HG03045 (cell line): ENCODE data around the gene ABHD2.
"Not testable (repeated sequence)": the region's sequence is repeated elsewhere in the genome, so short reads cannot be mapped to it uniquely, and the experiment has no call there.

ENCODE experiments used
- ATAC-seq: cut with Tn5 transposase; IDR thresholded peaks from one replicate; pipeline ENCODE4 v1.9.1; 2021; ENCODE audit warnings: mild to moderate bottlenecking, moderate library complexity; ENCODE audit not compliant: unreplicated experiment

Gene ABHD2, protein sequence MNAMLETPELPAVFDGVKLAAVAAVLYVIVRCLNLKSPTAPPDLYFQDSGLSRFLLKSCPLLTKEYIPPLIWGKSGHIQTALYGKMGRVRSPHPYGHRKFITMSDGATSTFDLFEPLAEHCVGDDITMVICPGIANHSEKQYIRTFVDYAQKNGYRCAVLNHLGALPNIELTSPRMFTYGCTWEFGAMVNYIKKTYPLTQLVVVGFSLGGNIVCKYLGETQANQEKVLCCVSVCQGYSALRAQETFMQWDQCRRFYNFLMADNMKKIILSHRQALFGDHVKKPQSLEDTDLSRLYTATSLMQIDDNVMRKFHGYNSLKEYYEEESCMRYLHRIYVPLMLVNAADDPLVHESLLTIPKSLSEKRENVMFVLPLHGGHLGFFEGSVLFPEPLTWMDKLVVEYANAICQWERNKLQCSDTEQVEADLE

DNA sequence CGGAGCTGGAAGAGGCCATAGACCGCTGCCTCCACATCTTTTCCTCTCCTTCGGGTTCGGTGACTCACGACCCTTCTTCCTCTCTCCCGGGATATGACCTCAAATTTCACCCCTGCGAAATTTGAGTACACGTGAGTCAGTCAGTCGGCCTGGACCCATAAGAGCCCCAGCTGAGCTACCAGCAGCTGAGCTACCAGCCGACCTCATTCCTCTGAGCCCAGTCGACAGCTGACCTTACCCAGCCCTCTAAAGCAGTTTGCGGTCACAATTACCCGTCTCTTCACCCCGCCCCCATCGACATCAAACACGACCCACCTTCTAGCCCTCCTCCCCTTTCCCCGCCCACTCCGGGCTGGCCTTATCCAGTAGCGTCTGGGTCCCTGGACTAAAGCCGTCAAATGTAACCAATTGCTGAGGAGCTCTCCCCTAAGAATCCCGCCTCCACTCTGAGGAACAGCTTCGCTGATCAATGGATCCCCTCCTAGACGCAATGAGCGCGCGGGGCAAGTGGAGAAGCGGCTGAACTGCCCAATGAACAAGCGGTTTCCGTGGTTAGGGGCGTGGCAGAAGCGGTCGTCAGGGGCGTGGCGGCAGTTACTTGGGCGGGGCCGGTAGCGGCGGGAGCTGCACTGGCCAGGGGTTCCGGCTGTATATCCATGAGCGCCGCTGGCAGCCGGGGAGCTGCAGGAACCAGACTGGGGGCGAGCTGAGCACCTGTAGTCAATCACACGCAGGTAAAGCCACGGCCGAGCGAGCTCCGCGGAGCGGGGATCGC, at the start of gene ABHD2:
TSS of gene ABHD2 (plus strand) at position 627 of the 775 bp plus-strand sequence. CDS start 27,872 bp downstream, outside the sequence.
- ATAC-seq: peak; percentile 97

DNA sequence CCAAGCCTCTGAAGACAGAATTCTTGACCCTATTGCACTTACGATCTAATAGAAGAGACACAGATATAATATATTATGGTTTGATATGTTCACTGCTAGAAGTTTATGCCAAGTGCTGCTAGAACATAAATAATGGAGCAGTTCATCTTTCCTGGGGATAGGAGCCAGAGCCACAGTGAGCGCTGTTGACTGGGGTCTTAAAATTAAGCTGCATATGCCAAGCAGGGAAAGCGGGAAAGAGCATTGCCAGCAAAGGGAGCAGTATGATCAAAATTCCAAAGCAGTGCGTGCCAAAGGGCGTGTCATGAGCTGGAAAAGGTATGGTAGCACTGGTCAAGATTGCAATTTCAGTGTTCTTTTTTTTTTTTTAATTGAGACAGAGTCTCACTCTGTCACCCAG, 49.1 kb upstream of the ABHD2 start:
- no peak for ATAC-seq

DNA sequence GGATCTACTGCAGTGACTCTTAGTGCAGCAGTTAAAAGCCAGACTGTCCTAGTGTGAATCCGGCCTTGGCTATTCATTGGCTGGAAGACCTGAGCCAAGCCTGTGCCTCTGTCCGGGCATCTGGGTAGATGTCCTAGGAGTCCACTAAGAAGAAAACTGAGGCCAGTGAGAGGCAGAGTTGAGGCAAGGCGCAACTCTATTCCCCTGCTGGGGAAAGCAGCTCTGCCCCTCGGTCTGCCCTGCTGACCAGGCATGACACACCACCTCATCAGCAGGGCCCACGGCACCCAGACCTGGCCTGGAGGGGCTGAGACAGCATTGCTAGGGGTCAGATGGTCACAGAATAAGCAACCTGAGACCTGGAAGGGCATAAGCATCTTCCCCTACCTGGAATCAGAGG, 46.7 kb upstream of the ABHD2 start:
- ATAC-seq: no peak

DNA sequence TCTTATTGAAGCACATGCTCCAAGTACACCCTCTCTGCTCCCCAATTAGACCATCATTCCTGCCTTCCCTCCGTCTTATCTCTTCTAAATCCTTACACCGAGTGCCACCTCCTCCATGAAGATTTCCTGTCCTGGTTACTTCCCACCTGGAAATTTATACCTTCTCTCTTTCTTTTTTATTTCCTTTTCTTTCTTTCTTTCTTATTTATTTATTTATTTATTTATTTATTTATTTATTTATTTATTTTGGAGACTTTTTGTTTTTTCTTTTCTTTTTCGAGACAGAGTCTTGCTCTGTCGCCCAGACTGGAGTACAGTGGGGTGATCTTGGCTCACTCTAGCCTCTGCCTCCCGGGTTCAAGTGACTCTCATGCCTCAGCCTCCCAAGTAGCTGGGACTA, 45.9 kb upstream of the ABHD2 start:
- ATAC-seq: no peak

DNA sequence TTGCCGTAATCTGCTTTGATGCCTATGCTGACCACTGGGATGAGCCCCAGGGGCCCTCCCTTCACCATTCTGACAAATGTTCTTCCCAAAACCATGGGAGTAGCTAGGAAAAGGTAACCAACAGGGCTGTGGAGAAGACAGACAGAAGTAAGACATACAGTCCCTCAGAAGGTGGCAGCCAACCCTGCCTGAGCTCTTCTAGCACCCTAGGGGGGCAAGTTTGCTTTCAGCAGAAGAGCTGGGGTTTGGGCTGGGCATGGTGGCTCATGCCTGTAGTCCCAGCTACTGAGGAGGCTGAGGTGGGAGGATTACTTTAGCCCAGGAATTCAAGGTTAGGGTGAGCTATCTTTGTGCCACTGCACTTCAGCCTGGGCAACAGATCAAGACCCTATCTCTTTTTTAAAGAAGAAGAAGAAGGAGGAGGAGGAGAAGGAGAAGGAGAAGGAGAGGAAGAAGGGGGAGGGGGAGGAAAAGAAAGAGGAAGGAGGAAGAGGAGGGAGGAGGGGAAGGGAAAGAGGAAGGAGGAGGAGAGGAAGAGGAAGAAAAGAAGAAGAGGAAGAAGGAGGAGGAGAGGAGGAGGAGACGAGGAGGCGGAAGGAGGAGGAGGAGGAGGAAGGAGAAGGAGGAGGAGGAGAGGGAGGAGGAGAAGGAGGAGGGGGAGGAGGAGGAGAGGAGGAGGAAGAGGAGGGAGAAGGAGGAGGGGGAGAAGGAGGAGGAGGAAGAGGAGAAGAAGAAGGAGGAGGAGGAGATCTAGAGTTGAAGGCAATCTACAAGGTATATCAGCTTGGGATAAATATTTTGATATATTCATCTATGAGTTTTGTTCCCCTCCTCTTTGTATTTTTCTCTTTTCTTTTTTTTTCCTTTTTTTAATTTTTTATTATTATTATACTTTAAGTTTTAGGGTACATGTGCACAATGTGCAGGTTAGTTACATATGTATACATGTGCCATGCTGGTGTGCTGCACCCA, 44.9 kb upstream of the ABHD2 start:
- no peak for ATAC-seq

DNA sequence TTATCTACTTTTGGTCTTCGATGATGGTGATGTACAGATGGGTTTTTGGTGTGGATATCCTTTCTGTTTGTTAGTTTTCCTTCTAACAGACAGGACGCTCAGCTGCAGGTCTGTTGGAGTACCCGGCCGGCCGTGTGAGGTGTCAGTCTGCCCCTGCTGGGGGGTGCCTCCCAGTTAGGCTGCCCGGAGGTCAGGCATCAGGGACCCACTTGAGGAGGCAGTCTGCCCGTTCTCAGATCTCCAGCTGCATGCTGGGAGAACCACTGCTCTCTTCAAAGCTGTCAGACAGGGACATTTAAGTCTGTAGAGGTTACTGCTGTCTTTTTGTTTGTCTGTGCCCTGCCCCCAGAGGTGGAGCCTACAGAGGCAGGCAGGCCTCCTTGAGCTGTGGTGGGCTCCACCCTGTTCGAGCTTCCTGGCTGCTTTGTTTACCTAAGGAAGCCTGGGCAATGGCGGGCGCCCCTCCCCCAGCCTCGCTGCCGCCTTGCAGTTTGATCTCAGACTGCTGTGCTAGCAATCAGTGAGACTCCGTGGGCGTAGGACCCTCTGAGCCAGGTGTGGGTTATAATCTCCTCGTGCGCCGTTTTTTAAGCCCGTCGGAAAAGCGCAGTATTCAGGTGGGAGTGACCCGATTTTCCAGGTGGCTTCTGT, 39.1 kb upstream of the ABHD2 start:
- not testable (repeated sequence) for ATAC-seq

DNA sequence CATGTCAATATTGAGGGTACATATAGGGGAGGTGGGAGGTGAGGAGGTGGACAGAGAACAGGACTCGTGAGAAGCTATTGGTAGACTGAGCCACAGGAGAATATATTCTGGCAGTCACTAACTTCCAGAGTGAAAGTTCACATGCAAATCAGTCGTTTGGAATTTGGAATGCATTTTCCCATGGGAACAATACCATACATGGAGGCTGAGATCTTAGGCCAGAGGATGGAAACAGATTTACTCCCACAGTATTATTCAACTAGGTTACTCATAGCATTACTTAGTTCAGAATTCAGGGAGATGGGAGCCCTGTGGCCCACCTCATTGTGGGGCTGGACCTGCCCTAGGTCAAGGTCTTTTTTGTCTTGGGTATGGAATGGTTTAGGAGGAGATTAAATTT, 36.4 kb upstream of the ABHD2 start:
- ATAC-seq: no peak

DNA sequence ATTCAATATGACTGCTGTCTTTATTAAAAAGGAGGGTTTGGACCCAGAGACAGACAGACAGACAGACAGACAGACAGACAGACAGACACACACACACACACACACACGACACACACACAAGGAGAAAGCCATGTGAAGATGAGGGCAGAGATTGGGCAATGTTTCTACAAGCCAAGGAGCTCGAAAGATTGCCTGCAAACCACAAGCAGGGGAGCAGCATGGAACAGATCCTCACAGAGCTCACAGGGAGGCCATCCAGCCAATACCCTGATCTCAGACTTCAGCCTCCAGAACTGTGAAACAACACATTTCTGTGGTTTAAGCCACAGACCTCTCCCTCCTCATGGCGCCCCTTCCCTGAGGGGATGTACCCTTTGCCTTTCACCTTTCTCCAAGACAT, 35.8 kb upstream of the ABHD2 start:
- ATAC-seq: no peak

DNA sequence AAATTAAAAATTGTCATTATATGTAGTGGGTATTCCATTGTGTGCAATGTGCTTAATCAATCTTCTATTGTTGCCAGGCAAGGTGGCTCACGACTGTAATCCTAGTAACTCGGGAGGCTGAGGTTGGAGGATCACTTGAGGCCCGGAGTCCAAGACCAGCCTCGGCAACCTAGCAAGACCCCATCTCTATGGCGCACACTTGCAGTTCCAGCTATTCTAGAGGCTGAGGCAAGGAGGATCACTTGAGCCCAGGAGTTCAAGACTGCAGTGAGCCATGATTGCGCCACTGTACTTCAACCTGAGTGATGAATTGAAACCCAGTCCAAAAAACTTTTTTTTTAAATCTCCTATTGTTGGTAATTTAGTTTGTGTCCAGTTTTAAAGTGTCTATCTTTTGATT, 33.4 kb upstream of the ABHD2 start:
- no peak for ATAC-seq

DNA sequence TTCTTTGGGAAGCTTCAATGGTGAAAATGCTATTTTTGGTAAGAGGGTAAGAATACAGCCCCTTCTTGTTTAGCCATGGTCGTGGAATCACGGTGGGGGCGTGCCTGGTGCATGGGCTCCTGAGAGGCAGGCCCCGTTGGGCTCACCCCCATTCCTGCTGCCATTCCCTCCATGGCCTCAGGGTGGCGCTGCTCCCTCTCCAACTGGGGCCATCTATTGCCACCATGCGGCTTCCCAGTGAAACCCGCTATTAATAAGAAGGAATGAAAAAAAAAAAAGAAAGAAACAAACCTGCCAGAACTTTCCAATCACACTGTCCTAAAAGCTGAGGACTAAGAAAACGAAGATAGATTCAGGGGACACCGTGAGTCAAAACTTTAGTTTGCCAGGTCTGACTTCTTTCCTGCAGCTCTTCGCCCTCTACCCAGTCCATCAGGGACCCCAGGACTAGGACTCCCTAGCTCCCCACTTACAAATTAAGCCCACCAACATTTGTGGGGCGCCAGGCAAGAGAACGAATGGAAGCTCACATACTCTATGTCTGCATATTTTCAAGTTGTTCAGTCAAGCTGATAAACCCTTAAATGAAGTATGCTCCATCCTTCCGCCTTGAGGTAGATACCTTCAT, 30.6 kb upstream of the ABHD2 start:
- ATAC-seq: no peak

DNA sequence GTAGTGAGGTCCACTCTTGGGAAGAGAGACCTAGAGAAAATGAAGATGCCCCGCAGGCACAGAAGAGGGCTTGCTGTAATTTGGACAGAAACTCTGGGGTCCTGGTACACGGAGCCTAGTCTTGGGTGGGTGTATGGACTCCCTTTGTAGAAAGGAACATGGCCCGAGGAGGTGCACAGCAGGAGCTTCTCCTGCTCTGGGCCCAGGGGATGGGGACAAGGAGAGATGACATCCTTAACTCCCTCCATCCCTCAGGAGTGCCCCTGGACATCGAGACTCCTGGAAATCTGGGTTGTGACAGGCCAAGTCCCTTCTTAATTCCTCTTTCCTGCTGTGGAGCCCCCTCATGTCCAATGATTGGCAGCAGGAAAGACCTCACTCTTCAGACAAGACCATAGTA, 29.9 kb upstream of the ABHD2 start:
- ATAC-seq: no peak

DNA sequence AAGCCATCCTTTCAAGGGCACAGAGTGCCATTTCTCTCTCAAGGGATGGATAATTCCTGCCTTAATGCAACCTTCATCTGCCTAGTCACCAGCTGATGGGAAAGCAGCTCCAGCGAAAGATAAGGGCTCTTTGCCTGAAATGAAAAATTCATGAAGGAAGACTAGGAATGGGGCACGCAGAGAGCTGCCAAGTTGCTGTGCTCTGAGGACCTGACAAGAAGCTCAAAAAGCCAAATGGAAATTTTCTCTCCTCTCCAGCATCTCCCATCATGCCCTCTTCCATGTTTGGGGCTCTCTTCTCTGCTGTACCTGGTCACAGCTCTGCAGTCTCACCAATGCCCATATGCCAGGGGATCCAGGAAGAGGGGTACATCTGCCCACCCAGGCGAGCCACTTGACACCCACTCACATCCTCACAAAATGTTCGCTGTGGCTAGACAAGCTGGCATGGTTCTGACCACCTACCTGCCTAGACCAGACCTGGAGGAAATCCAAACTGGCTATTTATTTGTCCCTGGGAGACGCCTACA, 29.3 kb upstream of the ABHD2 start:
- no peak for ATAC-seq

DNA sequence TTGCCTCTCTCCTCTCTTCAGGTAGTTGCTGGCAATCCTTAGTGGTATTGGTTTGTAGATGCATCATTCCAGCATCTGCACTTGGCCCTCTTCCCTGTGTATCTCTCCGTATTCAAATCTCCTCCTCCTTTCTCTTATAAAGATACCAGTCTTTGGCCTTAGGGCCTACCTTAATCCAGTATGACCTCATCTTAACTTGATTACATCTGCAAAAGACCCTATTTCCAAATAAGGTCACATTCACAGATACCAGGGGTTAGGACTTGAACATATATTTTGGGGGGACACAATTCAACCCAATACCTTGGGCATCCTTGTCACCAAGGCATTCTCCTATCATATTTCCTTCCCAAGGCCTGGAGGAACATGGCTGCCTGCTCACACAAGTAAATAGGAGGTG, 22.0 kb upstream of the ABHD2 start:
- no peak for ATAC-seq

DNA sequence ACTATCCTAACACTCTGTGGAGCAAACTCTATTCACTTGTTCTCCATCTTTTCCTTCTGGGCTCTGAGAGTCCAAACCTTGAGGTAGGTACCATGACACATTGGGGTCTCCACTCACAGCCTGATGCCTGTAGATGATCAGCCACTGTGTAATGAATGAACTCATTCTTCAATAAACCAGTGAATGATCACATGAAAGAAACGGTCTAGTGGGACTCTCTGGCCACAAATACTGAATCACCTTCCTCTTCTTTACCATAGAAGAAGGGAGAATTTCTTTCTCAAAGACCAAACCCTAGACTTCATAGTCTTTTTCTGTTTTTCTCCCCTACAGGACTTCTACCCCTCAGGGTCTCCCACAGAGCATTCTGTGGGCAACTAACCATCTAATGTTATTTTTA, 20.5 kb upstream of the ABHD2 start:
- ATAC-seq: peak; percentile 27

DNA sequence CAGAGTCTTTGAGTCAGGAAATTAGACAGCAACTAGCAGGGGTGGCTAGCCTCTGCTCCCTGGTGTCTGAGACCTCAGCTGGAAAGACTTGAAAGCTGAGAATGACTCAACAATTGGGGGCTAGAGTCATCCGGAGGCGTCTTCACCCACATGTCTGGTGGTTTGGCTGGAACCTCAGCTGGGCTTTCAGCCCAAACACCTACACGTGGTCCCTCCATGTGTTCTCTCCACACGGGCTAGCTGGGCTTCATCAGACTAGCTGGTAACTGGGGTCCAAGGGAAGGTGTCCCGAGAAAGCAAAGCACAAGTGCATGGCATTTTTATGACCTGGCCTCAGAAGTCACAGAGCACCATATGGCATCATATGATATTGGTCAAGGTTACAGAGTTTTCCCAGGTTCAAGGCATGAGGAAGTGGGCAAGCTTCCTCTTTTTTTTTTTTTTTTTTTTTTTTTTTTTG, 19.9 kb upstream of the ABHD2 start:
- ATAC-seq: peak; percentile 89

DNA sequence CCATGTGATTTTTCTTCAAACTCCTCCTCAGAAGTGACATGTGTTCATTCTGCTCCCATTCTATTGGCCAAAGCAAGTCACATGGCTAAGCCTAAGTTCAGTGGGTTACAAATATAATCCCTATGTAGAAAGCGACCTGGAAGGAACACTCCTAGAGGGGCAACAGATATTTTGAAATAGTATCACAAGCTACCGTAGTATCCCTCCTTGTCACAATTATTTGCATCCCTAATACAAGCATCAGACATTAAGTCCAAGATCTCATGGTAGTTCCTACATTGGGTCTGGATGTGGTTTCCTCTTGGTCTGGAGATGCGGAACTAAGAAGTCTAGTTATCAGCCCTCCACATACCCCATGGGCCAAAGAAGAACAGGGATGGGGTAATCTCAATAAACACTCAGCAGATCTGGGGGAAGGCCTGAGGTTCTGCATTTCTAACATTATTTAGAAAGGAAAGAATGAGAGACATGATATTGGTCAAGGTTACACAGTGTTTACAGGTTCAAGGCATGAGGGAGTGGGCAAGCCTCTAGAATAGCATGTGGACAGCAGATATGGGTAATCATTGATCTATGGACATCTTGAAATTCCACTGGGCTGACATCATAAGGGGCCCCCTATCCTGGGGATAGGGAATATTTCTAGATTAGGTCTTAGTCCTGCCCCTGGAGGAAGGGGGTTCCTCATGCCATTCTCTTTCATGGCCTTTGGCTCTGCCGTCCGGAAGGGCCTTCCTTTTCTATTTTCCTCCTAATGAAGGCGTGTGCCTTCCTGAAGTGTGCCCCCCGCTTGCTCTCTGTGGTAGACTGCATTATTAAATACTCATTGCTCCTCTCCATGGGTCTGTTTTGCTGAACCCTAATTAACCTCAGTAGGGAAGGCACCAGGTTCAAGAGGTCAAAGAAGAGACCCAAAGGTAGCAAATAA, 17.8 kb upstream of the ABHD2 start:
- ATAC-seq: no peak

DNA sequence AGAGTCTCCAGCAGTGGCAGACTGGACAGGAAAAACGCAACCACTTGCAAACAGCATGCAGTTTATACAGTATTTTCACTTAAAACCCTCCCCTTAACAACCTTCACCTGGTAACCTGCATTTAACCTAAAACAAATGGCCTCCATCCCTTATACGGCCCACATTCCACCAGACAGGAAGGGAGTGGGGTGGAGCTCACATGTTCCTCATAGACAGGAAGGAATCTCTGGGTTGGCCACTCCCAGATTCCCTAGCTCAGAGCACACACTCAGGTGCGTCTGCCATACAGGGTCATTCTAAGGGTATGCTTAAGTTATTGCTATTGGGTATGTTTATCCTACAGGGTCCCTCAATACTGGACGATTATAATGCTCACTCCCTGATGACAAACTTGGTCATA, 16.8 kb upstream of the ABHD2 start:
- no peak for ATAC-seq

DNA sequence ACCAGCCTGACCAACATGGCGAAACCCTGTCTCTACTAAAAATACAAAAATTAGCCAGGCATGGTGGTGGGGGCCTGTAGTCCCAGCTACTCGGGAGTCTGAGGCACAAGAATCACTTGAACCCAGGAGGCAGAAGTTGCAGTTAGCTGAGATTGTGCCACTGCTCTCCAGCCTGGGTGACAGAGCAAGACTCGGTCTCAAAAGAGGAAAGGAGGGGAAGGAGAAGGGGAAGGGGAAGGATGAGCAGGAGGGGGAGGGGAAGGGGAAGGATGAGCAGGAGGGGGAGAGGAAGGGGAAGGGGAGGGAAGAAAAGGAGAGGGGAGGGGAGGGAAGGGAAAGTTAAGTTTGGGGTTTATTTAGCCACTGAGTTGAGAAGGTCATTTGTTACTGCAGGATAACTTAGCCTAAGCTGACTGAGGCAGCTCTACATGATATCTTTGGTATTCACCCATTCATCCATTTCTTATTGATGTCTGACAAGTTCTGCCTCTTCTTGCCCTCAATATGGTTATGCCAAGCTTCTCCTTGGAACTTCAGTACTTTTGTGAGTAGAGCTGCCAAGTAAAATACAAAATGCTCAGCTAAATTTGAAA, 15.9 kb upstream of the ABHD2 start:
- no peak for ATAC-seq
